Ecto neural progenitor cell (in vitro differentiated cells): Measurements from ENCODE around the gene ZNF22.

Experiments used
- DNase-seq: peaks from one replicate; pipeline ENCODE4 v3.0.0-alpha.2; 2018; ENCODE audit warnings: low spot score

ZNF22 gene

GRCh38 chr10:44965104-44965503, 35.6 kb upstream of the ZNF22 start:
- peak; percentile 8 for DNase-seq

DNA sequence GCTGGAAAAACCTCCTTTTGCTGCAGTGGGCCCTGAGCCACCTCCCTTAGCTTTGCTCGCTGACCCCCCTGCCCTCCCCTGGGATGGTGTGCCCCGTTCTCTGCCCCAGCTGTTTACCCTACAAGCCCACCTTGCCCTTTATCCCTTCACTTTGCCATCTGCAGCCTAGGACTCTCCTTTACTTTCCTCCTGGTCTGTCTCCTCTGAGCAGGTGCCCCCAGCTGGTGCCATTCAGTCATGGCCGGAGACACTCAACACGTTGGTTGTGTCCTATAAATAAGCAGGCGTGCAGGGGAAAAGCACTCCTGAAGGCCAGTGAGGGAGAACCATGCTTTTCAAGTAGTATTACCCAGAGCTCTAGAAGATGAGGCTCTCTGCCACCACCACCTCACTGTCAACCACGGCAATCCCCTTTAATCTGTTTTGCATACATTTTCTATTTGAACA, 35.0 kb upstream of the ZNF22 start:
- peak; percentile 34 for DNase-seq

GRCh38 chr10:44966129-44966815, 34.5 kb upstream of the ZNF22 start:
- peak; percentile 8 for DNase-seq

- no peak for DNase-seq
These were observed 33.8 kb upstream of the ZNF22 start for GRCh38 chr10:44966816-44967509.

DNA sequence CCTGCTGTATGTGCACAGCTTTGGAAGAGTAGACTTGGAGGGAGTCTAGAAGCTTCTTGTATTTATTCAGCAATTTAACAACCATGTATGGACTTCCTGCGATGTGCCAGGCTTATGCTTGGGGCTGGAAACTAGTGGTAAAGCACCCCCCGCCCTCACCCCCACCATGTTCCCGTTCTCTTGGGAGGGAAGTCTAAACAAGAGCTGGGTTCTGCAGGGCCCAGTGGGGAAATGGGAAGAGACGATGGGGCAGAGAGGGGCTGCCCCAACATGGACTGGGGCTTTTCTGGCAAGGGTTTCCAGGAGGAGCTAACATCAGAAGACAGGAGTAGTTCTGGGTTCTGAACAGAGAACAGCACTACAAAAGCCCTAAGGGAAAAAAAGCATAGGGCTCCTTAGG, 33.1 kb upstream of the ZNF22 start:
- DNase-seq, result no peak

DNA sequence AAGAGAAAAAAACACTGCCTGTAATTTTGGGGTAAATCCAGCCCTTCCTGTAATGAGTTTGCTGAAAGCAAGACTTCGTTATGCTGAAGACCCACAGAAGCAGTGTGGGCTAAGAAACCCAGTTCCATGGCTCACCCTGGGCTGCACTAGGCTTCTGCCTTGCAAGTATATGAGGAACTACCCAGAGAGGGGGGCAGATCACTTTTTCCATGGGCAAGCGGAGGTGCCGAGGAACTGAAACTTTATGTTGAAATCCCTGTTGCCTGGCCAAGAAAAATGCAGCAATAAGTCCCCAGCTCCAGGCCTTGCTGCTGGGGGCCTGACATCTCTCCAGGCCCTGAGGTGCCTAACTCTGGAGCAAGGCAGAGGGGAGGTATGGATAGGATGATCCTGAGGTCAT, 32.6 kb upstream of the ZNF22 start:
- DNase-seq, result no peak

DNA sequence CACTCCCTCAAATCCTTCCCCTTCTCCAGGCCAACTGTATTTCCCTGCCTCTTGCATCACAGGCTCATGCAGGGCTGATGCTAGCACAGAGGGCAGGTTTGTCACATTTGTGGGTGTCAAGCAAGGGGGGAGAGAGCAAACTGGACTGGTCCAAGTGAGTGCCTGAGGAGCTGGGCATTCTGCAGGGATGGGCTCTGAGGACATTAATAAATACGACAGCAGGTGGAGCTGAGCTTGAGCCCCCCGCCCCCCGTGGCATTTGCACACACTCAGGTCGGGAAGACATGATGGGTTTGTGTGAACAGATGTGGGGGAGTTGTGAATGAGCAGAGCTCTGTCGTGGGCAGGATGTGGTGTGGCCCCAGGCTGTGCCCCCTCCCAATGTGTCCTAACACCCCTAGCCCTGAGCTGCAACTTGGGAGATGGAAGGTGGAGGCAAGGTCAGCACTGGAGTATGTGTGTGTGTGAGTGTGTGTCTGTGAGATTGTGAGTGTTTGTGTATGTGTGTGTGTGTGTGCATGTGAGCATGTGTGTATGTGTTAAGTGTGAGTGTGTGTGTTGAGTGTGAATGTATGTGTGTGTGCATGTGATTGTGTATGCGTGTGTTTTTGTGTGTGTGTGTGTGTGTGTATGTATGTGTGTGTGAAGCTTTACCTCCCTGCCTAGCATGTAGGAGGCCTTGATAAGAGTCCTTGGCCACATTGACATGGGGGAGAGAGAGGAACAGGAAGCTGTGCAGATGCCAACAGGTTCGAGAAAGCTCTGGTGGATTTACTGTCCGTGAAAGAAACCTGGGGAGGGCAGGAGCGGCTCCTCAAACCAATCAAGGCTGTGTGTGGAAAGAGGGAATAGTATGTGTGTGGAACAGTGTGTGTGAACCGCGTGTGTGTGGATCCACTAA, 32.0 kb upstream of the ZNF22 start:
- no peak for DNase-seq

DNA sequence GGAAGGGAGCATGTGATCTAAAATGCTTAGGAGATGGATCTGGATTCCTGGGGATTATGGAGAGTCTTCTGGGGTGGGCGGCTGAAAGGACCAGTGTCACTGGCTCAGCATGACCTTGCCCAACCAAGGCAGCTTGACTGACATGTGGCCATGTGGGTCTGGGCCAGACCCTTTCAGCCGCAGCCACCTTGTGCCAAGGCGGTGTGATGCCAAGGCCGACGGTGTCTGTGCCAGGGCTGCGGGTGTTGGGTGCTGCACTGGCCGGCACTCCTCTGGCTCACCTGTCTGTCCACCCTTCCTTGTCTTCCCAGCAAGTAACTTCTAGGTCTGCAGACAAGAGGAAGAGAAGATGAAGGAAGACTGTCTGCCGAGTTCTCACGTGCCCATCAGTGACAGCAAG, 30.9 kb upstream of the ZNF22 start:
- DNase-seq, result no peak

GRCh38 chr10:44970812-44971395, 29.8 kb upstream of the ZNF22 start:
- DNase-seq, result no peak

DNA sequence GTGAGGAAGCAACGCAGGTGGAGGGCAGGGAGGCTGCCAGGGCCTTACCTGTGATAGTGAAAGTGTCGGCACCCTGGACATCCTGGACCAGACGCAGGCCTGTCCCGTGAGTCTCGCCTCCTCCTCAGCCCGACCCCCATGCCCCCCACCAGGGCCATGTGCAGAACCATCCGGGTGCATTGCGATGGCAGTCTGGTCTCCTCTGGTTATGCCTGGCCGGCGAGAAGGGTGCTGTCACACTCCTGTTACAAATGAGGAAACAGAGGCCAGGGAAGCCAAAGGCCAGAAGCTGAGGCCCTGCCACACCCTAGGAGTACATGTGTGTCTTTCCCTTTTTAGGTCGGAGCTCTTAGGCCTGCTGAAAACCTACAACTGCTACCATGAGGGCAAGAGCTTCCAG, 29.3 kb upstream of the ZNF22 start:
- no peak for DNase-seq

GRCh38 chr10:44971935-44972757, 28.6 kb upstream of the ZNF22 start:
- DNase-seq, result no peak

- DNase-seq, result no peak
These were observed 27.8 kb upstream of the ZNF22 start for GRCh38 chr10:44972874-44973306.

GRCh38 chr10:44973323-44974081, 27.2 kb upstream of the ZNF22 start:
- no peak for DNase-seq

- DNase-seq, result no peak
These were observed 26.6 kb upstream of the ZNF22 start for GRCh38 chr10:44974082-44974627.

- DNase-seq, result peak; percentile 84
These were observed 25.9 kb upstream of the ZNF22 start for GRCh38 chr10:44974628-44975430.

DNA sequence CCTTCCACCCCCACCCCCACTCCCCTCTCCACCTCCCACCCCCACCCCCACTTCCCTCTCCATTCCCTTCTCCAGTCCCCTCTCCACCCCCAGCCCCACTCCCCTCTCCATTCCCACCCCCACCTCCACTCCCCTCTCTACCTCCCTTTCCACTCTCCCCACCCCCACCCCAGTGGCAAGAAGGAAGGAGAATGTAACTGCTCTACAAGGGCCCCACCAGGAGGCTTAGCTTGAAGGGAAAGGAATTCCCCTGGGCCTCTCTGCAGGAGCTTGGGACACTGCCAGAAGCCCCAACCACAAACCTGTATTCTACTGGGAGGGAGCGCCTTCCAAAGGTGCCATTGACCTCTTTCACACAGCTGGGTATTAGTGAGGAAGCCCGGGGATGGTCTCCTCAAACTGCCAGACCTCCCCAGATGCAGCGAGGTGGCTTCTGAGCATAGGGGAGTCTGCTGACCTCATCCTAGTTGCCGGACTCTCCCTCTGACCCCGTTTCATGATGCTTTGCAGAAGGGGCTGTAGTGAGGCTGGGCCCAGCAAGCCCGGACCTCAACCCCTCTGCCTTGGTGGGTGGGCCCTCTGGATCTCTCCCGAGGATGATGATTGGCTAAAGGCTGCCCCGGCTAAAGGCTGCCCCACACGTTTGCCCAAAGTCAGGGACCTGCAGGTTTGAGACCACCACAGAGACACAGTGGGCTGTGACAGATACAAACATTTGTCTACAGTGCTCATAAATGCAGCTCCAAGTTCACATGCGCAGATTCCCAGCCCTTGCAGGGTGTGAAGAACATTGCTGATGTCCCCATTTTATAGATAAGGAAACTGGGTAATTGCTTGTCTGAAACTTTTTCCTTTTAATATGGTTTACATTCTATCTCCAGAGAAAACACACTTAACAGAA, 25.0 kb upstream of the ZNF22 start:
- DNase-seq, result no peak

- no peak for DNase-seq
These were observed 24.1 kb upstream of the ZNF22 start for GRCh38 chr10:44976352-44977198.
